Germinal center (tissue), 1 donor: ENCODE results near the gene CINP.

Source experiments
- DNase-seq: peaks from one replicate; pipeline ENCODE4 v3.0.0; 2012; ENCODE audit warnings: mixed read lengths, low spot score

Gene CINP

DNA sequence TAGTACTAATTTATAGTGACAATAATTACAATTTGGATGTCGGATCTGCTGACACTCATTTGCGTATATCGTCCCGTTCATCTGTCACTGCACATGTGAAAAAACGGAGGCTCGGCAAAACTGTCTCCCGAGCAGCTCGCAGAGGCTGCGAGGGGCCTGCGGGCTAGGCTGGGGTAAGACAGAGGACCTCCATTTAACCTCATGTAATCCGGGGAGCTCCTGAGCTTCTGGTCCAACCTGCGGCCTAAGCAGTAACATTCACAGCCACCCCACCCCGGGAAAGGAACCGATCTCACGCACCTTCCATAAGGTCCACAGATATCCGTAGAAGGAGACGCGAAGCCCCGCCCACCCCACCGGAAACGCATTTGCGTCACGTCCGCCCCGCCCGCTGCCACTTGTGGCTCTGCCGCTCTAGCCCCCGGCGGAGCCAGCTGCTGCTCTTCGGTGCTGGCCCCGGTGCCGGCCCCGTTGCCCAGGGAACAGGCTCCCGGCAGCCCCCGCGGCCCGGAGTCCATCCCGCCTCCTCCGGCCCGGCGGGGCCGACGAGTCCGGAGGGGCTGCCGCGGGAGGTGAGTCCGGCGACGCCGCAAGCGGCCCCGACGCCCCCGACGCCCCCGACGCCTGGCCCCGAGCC is at the start of gene CINP, which contains the start of gene TECPR2:
Gene CINP, minus strand, starts transcription at position 346 of the 637 bp plus-strand sequence. Its CDS starts 39 bp downstream, at position 307.
Gene TECPR2, plus strand, starts transcription at position 397 of the 637 bp plus-strand sequence. CDS start 13,781 bp downstream, outside the sequence.
- DNase-seq: peak; percentile 92

DNA sequence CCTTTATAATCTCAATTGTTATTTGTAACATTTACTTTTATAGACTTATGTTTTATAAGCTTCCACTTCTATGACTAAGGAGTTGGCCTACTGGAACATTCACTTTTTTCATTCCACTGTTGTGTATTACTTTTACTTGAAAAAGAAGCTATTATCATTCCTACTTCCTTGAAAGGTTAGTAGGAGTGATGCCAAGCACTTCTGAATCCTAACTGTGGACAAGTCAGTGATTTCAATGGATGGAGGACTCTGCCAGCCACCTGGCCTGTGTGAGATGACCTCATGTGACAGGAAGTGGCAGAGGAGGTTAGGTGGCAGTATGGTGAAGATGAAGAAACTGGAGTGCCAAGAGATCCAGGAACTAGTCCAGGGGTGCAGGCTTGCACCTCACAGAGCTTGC is 46.0 kb upstream of the CINP start:
- no peak for DNase-seq

DNA sequence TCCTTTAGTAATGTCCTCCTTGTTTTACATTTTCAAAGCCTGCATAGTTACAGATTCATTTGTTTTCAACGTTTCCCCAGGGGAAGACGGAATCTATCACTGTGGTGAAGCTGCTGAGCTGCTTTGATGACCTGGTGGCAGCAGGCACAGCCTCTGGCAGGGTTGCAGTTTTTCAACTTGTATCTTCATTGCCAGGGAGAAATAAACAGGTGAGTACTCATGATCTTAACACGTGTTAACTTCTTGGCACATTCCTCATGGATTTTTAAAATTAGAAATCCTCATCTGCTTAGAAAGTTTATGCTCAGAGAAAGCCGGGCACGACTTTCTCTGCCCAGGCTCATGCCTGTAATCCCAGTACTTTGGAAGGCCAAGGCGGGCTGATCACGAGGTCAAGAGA is 44.6 kb upstream of the CINP start:
- no peak for DNase-seq

DNA sequence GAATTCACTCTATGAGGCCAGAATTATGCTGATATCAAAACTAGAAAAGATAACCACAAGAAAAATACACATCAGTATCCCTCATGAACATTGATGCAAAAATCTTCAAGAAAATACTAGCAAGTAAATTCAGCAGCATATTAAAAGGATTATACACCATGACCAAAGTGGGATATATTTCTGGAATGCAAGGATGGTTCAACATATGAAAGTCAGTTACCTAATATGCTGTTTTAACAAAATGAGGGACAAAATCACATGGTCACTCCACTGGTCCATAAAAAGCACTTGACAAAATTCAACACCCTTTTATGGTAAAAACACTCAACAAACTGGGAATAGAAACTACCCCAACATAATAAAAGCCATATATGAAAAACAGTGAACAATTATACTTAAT is 40.3 kb upstream of the CINP start:
- no peak for DNase-seq

DNA sequence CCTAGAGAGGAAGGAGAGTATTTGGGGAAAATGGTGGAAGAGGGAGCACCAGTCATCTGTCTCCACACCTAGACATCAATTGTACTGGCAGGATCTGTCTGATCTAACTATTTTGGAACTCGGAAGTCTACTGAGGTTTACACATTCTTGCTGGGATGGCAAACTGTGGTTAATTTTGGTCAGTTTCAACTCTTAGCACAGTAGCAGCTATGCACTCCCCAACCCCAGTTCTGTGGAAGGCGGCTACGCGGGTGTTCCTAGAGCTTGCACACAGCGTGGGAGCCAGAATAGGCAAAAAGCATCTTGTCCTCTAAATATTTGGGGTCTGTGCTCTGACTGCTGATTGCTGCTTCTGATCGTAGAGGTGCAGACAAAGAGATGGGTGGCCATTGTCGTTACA is 33.8 kb upstream of the CINP start:
- no peak for DNase-seq

DNA sequence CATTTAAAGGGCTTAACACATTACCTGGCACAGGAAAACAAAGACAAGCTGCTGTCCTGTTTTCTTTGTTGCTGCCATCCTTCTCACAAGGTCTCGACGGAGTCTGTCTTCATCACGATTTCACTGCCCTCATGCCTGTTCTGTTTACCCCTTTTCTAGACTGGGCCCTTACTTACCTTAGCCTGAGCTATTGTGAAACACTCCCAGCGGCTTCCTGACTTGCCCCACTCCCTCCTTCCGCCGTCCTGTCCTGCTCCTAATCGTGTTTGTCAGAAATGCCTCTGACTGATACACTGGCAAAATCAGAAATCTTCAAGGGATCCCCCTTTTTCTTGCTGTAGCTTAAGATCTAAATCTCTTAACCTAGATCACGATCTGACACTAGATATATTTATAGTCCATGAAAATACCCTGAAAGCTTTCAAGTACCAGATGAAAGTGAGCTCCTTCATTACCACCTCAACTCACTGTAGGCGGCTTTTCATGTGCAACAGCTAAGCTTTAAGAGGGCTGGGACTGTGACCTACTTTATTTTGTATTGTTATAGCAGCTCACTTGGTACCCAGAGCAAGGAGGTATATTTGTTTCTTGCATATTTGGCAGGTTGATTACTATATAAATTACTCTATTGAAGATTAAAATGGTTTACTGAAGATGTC is 32.2 kb upstream of the CINP start:
- DNase-seq: no peak

DNA sequence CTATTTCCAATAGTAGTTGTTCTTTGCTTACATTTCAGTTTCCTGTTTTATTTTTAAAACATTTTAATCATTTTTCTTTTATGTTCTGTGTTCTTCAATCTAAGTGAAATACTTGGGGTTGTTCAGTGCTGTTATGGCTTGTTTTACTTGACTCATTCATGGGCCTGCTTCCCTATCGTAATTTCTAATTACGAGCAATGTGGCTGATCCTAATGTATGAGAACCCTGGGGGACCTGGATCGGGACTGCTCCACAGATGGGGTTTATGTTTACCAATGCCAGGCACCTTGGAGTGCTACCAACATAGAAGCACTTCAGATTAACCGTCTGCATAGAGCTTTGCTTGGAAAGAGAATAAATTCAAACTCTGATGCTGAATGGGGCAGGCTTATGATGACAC is 29.8 kb upstream of the CINP start:
- DNase-seq: no peak

DNA sequence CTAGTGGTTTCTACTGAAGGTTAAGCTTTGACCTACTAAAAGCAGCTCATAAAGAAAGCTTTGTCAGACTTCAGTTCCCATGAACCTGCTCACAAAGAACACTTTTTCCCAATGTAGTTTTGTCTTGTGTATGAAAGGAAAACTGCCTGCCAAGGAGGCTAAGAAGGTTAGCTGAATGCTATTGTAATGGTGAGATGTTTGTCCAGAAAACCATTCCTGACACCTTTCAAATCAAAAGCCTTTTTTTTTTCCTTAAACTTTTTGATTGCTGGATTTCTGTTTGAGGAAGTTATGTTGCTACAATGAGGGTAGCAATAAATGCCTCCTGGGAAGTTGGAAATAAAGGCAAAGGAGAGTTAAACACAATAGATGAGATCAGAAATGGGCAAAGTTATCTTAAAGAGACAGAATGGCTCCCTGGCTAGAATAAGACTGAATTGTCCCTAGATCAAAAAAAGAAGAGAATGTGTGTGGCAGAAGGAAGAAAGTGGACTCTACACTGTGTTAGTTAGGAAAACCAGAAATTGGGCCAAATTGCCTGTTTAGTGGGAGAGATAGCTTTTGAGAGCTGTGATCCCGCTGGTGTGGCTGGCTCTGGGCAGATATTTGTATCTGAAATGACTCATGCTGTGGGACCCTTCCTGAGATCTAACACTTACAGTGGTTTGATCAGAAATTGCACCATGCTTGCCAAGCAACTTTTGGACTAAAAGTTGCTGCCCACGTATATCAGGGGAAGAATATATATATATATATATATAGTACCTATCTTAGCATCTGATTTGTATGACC is 27.6 kb upstream of the CINP start:
- no peak for DNase-seq

DNA sequence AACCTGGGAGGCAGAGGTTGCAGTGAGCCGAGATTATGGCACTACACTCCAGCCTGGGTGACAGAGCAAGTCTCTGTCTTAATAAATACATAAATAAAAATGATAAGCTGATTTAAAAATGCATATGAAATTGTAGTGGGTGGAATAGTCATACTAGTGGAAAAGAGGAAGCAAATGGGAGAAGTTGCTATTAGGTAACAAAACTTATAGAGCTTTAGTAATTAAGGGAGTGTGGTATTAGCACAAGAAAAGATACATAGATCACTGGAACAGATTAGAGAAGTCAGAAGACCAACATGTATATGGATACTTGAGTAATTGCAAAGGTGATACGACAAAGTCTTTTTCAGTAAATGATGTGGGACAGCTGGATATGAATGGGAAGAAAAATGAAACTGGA is 26.6 kb upstream of the CINP start:
- DNase-seq: no peak

DNA sequence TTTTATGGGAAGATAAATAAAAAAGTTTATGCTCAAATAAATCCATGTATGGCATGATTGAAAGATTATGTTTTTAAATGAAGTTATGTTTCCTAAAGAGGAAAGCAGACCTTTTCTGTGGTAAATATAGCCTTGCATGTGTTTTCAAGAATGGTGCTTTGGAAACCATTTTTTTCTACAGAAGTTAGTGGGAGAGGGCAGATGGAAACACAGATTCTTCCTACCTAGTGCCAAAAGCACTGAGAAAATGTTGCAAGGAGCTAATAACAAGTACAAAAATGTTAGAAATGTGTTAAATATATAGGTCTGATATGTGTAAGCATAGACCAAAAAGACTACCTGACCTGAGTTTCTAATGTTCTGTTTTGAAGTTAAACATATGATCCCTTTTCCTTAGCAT is 24.4 kb upstream of the CINP start:
- DNase-seq: no peak

DNA sequence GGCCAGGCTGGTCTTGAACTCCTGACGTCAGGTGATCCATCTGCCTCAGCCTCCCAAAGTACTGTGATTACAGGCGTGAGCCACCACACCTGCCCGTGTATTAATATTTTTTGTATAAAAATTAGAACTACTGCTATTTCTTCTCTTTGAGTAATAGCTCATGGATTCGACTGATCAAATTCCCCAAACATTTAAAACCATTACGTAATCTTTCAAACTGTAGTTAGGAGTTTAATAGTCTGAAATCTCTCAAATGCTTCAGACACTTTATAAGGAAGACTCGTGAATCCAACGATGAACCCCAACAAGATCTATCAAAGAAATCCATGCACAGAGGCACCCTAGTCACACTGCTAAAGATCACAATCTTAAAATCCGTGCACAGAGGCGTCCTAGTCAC is 16.1 kb upstream of the CINP start:
- no peak for DNase-seq

DNA sequence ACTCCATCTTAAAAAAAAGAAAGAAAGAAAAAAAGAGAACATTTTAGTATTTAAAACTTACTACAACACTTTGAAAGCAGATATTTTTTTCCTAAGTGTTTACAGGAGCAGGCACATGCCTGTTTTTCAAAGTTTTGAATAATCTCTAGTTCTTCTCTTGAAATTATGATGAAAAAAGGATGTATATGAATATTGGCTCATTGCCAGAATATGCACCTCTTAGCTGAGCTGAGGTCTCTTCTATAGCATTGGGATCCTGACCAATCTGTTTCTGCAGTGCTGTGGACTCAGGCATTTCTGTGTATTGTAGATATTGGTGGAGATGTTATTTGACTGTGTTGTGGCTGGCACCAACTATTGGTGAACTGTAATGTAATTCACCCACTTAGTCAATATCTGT is 15.0 kb upstream of the CINP start:
- no peak for DNase-seq

DNA sequence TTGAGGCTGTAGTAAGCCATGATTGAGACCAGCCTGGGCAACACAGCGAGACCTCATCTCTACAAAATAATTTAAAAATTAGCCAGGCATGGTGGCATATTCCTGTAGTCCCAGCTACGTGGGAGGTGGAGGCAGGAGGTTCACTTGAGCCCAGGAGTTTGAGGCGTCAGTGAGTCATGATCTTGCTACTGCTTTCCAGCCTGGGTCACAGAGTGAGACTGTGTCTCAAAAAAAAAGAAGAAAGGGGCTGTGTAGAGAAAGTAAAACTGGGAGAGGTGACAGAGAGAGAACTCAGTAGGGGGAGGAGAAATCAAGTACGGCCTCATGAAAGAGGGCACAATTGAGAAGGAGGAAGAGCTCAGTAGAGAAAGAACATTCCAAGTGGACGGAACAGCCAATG is 12.4 kb upstream of the CINP start:
- DNase-seq: no peak

DNA sequence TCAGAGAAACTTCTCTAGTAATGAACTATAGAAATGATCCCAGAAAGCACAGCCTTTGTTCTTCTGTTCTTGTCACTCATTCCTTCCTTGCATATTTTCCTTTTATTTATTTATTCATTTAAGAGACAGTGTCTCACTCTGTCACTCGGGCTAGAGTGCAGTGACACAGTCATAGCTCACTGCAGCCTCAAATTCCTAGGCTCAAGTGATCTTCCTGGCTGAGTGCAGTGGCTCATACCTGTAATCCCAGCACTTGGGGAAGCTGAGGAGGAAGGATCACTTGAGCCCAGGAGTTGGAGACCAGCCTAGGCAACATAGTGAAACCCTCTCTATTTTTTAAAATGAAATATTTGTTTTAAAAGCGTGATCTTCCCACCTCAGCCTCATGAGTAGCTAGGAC is 11.6 kb upstream of the CINP start:
- no peak for DNase-seq

DNA sequence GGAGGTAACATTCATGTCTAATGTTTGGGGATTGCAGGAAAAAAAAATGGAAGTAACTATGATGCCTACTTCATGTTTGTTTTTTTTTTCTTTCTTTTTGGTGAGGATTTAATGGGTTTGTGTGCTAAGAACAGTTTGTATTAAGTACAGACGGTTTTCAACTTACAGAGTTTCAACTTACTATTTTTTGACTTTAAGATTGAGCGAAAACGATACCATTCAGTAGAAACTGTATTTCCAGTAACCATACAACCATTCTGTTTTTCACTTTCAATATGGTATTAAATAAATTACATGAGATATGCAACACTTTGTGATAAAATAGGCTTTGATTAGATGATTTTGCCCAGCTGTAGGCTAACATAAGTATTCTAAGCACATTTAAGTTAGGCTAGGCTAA is 10.4 kb upstream of the CINP start:
- no peak for DNase-seq

DNA sequence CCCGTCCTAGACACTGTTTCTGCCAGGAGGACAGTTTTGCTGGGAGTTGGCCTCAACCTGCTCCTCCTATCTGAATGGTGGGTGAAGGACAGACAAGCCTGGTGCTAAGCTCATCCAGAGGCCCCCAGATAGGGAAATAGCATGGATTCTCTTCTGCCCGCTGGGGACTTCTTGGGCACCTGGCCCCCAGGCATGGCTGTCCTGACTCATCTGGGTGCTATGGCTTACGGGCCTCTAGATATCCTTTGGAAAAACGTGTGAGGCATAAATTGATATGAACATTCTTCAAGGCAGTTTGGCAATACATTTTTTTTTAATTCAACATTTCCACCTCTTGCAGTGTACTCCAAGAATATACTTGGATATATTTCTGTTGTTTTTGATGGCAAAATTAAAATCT is 8.7 kb upstream of the CINP start:
- DNase-seq: no peak

DNA sequence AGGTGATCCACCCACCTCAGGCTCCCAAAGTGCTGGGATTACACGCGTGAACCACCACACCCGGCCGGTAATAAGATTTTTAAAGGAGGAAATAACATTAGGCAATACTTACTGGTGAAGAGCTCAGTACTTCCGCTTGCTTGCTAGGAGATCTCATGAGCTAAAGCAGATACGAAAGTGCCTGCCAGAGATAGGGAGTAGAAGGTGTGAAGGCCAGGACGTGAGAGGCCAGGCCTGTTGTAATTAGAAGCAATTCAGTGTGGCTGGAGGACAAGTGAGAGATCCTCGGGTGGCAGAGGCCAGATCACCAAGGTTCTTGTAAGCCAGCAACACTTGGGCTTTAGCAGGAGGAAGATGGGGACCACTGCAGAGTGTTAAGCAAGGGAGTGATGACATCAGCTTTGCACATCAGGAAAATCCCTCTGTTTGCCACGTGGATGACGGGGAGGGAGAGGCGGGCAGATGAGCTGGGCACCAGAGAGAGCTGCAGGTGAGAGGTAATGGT is 7.7 kb upstream of the CINP start:
- no peak for DNase-seq

DNA sequence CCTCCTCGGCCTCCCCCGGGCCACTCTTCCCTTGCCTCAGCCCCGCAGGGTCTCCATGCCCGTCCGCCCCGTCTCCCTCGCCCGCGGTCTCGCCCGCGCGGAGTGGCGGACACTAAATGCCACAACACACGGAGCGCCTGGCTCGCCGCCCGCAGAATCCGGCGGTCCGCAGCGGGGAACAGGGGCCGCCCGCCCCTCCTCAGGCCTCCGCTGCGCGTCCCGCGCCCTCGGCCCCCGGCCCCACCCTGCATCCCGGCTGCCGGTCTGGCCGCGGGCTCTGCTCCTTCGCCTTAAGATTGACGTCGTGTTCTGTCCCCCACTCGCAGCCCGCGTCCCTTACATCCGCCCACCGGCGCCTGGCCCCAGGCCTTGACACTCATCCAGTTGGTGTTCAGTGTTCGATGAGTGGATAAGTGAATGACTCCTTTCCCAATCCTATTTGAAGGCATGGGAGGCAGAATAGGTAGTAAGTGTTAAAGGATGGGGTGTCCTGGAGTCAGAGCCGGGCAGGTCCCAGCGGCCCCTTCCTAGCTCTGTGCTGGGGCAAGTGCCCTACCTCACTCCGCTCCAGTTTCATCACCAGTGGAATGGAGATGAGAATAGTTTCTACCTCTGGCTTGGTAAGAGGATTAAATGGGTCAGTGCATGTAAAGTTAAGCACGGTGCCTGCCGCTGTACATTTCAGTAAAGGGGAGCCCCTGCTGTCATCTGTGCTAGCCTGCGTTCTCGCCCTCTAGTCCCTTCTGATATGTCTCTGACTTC is 673 bp upstream of the CINP start:
- peak; percentile 35 for DNase-seq

DNA sequence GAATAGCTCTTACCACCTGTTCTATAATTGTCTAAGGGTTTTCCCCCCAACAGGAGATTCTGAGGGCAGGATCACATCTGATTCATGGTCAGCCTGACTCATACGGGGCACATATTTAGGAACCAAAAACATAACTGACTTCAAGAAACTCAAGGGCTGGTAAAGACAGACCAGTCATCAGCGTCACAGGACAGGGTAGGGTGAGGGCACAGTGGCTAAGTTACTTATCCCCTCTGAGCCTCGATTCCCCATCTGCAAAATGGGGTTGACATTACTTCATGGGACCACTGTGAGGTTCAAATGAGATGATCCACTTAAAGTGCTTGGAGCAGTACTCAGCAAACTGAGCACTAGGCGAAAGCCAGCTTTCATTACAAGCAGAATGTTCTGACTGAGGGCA is 606 bp downstream of the CINP start:
- peak; percentile 31 for DNase-seq

DNA sequence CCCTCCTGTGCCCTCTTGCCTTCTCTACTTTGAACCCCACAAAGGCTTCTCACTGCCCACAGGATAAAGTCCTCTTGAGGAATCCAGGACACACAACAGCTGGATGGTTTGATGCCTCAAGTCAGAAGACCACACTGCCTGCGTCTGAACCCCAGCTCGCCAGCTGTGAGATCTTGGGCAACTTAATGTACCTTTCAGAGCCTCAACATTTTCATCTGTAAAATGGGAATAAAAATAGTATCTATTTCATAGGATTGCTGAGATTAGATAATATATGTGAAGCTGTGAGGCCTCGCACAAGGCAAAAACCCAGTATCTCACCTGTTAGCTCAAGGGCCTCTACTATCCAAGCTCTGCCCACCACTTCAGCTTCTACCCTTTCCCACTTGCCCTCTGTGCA is 2.3 kb downstream of the CINP start:
- no peak for DNase-seq

DNA sequence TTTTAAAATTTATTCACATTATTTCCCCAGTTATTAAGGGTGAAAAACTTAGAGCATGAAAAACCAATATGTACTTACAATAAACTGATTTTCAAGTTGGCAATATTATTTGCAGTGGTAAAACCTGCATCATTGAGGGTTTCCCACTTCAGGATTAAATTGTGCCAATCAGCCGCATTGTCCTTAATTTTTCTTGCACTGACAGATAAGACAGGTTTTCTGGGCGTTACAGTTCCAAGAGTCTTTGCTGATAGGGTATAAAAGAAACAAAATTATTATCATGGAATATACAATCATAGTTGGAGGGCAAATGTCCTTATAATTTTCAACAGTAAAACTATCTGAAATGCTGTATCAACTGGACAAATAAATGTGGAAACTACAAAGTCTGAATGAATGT is 3.3 kb downstream of the CINP start:
- no peak for DNase-seq

DNA sequence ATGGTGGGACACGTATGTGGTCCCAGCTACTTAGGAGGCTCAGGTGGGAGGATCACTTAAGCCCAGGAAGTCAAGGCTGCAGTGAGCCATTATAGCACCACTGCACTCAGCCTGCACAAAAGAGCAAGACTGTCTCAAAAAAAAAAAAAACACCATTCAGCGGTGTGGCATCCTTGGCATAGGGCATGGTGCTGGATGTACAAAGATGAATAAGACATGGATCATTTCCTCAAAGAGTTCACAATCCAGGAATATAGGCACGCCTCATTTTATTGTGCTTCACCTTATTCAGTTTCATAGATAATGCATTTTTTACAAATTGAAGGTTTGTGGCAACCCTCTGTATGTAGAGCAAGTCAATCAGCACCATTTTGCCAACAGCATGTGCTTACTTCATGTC is 6.4 kb downstream of the CINP start:
- DNase-seq: no peak
